Activated CD4-positive, alpha-beta memory T cell treated with anti-CD3 and anti-CD28 coated beads for 36 hours (primary cell): ENCODE data around the gene TBL1XR1. TPM values are rescaled to one million over a fixed set of nuclear protein-coding genes. Genes with fewer than 3 reads are reported as not detected.

Experiments
- CTCF ChIA-PET: fragments of 350-600 bp; sonication (Branson Sonifier 250); formaldehyde crosslinking; loops from one replicate; lab custom pipeline; 2021; ENCODE audit warnings: antibody characterized with exemption, inconsistent platforms; lab: Charles Lee
- POLR2A ChIA-PET: fragments of 350-600 bp; sonication (Branson Sonifier 250); formaldehyde crosslinking; loops from one replicate; lab custom pipeline; 2021; ENCODE audit warnings: antibody characterized with exemption; lab: Charles Lee
- DNase-seq: peaks from one replicate; pipeline ENCODE4 v3.0.0-alpha.2; 2020
- H3K27ac Mint-ChIP-seq: one replicate; pipeline ENCODE4 v1.8.0; 2021; ENCODE audit warnings: mixed read lengths
- H3K27me3 Mint-ChIP-seq: one replicate; pipeline ENCODE4 v1.8.0; 2021; ENCODE audit warnings: mixed read lengths
- H3K36me3 Mint-ChIP-seq: one replicate; pipeline ENCODE4 v1.8.0; 2021; ENCODE audit warnings: mixed read lengths
- H3K4me1 Mint-ChIP-seq: one replicate; pipeline ENCODE4 v1.8.0; 2021; ENCODE audit warnings: low read depth, mixed read lengths
- H3K4me3 Mint-ChIP-seq: one replicate; pipeline ENCODE4 v1.8.0; 2021; ENCODE audit warnings: mild to moderate bottlenecking, mixed read lengths
- H3K9me3 Mint-ChIP-seq: one replicate; pipeline ENCODE4 v1.8.0; 2021; ENCODE audit warnings: mixed read lengths
- intact Hi-C: fragments of 100-400 bp; cut with micrococcal nuclease; formaldehyde crosslinking; loops from one replicate; pipeline ENCODE4 v1.15.1; 2023
- total RNA-seq, 2 experiments: library from RNA; stranded (reverse); gene quantifications; one replicate each; pipeline ENCODE4 v1.2.3, GENCODE V29; 2021

TBL1XR1 gene
- total RNA-seq, 2 experiments from 2014 or later, result 158 to 167 TPM

GRCh38 chr3:177137774-177138705, 59.2 kb downstream of the TBL1XR1 start:
- peak overlapping the region; percentile 2 for H3K4me3 Mint-ChIP-seq

GRCh38 chr3:177136741-177137140, 60.5 kb downstream of the TBL1XR1 start:
- Mint-ChIP-seq H3K27me3 (no peaks in the 10 kb centered on the region), H3K9me3 (no peaks in the 10 kb centered on the region), H3K4me3 (no peak overlapping the region), H3K4me1 (peaks cover 70% of the 10 kb centered on the region), H3K36me3 (peaks cover 5% of the 10 kb centered on the region), H3K27ac (no peak overlapping the region)
- no peak for DNase-seq
- ChIA-PET CTCF (no interaction called here), POLR2A (no interaction called here)
- intact Hi-C loops, result no loop called here

More at GRCh38 chr3:177137774-177138705, 59.2 kb downstream of the TBL1XR1 start:
- DNase-seq, result peak; percentile 25
- no peaks in the 10 kb centered on the region for H3K27me3 Mint-ChIP-seq
- intact Hi-C loops, result loop anchor here (2.0 kb wide), 1 partner anchor 221 kb away; no protein-coding TSS in a partner anchor
- peaks cover 5% of the 10 kb centered on the region for H3K36me3 Mint-ChIP-seq
- peak overlapping the region; percentile 70 for H3K27ac Mint-ChIP-seq
- POLR2A ChIA-PET, result no interaction called here
- CTCF ChIA-PET, result no interaction called here
- no peaks in the 10 kb centered on the region for H3K9me3 Mint-ChIP-seq
- peaks cover 70% of the 10 kb centered on the region for H3K4me1 Mint-ChIP-seq

- CTCF ChIA-PET, result no interaction called here
- Mint-ChIP-seq H3K4me1 (peaks cover 72% of the 10 kb centered on the region), H3K27ac (no peak overlapping the region), H3K4me3 (no peak overlapping the region), H3K9me3 (no peaks in the 10 kb centered on the region), H3K27me3 (no peaks in the 10 kb centered on the region), H3K36me3 (peaks cover 8% of the 10 kb centered on the region)
- DNase-seq, result no peak
- POLR2A ChIA-PET, result no interaction called here
- intact Hi-C loops, result no loop called here
Observed at GRCh38 chr3:177135841-177136492, 61.3 kb downstream of the TBL1XR1 start.

- Mint-ChIP-seq H3K27me3 (no peaks in the 10 kb centered on the region), H3K4me1 (peaks cover 63% of the 10 kb centered on the region), H3K36me3 (peaks cover 12% of the 10 kb centered on the region), H3K27ac (no peak overlapping the region), H3K4me3 (no peak overlapping the region), H3K9me3 (no peaks in the 10 kb centered on the region)
- CTCF ChIA-PET, result no interaction called here
- intact Hi-C loops, result no loop called here
- POLR2A ChIA-PET, result no interaction called here
- DNase-seq, result no peak
Observed at GRCh38 chr3:177134816-177135210, 62.5 kb downstream of the TBL1XR1 start.

- DNase-seq, result no peak
- Mint-ChIP-seq H3K27ac (no peak overlapping the region), H3K4me1 (peaks cover 56% of the 10 kb centered on the region), H3K36me3 (peaks cover 12% of the 10 kb centered on the region), H3K9me3 (no peaks in the 10 kb centered on the region), H3K27me3 (no peaks in the 10 kb centered on the region), H3K4me3 (no peak overlapping the region)
- CTCF ChIA-PET, result no interaction called here
- intact Hi-C loops, result no loop called here
- POLR2A ChIA-PET, result no interaction called here
Observed at GRCh38 chr3:177133860-177134815, 63.1 kb downstream of the TBL1XR1 start.

GRCh38 chr3:177131927-177132636, 65.2 kb downstream of the TBL1XR1 start:
- ChIA-PET CTCF (no interaction called here), POLR2A (no interaction called here)
- intact Hi-C loops, result no loop called here
- no peak overlapping the region for H3K27ac Mint-ChIP-seq
- peaks cover 53% of the 10 kb centered on the region for H3K4me1 Mint-ChIP-seq
- H3K27me3 Mint-ChIP-seq, result no peaks in the 10 kb centered on the region
- no peak overlapping the region for H3K4me3 Mint-ChIP-seq
- H3K9me3 Mint-ChIP-seq, result no peaks in the 10 kb centered on the region
- peaks cover 17% of the 10 kb centered on the region for H3K36me3 Mint-ChIP-seq
- no peak for DNase-seq

GRCh38 chr3:177127008-177127407, 70.3 kb downstream of the TBL1XR1 start:
- ChIA-PET POLR2A (no interaction called here), CTCF (no interaction called here)
- DNase-seq, result no peak
- Mint-ChIP-seq H3K4me1 (peaks cover 71% of the 10 kb centered on the region), H3K9me3 (no peaks in the 10 kb centered on the region), H3K4me3 (no peak overlapping the region), H3K27ac (no peak overlapping the region), H3K36me3 (peaks cover 15% of the 10 kb centered on the region), H3K27me3 (no peaks in the 10 kb centered on the region)
- intact Hi-C loops, result loop anchor here (5.0 kb wide), 1 partner anchor 70 kb away; no protein-coding TSS in a partner anchor

- ChIA-PET POLR2A (no interaction called here), CTCF (no interaction called here)
- Mint-ChIP-seq H3K27me3 (no peaks in the 10 kb centered on the region), H3K4me3 (no peak overlapping the region), H3K36me3 (peaks cover 15% of the 10 kb centered on the region), H3K27ac (no peak overlapping the region), H3K4me1 (peaks cover 70% of the 10 kb centered on the region), H3K9me3 (no peaks in the 10 kb centered on the region)
- intact Hi-C loops, result loop anchor here (5.0 kb wide), 1 partner anchor 69 kb away; no protein-coding TSS in a partner anchor
- no peak for DNase-seq
Observed at GRCh38 chr3:177126015-177126773, 71.1 kb downstream of the TBL1XR1 start.

GRCh38 chr3:177124882-177125281, 72.4 kb downstream of the TBL1XR1 start:
- no peak overlapping the region for H3K4me3 Mint-ChIP-seq
- CTCF ChIA-PET, result interaction anchor here (0.7 to 1.3 kb wide), 2 partner anchors 15 to 74 kb away, joined by 3 to 5 read pairs; no protein-coding TSS in a partner anchor

GRCh38 chr3:177123822-177124221, 73.5 kb downstream of the TBL1XR1 start:
- intact Hi-C loops, result loop anchor here (2.0 kb wide), 1 partner anchor 17 kb away; no protein-coding TSS in a partner anchor
- DNase-seq, result no peak
- POLR2A ChIA-PET, result interaction anchor here (1.0 to 1.5 kb wide), 2 partner anchors 17 to 236 kb away, joined by 3 read pairs; no protein-coding TSS in a partner anchor
- CTCF ChIA-PET, result interaction anchor here (1.3 kb wide), 1 partner anchor 73 kb away, joined by 3 read pairs; no protein-coding TSS in a partner anchor
- Mint-ChIP-seq H3K36me3 (peaks cover 8% of the 10 kb centered on the region), H3K27ac (peak overlapping the region; percentile 1), H3K27me3 (no peaks in the 10 kb centered on the region), H3K9me3 (no peaks in the 10 kb centered on the region), H3K4me3 (no peak overlapping the region), H3K4me1 (peaks cover 78% of the 10 kb centered on the region)

More at GRCh38 chr3:177124882-177125281, 72.4 kb downstream of the TBL1XR1 start:
- POLR2A ChIA-PET, result interaction anchor here (1.0 to 1.4 kb wide), 2 partner anchors 16 to 21 kb away, joined by 3 to 4 read pairs; no protein-coding TSS in a partner anchor
- DNase-seq, result no peak
- Mint-ChIP-seq H3K36me3 (peaks cover 8% of the 10 kb centered on the region), H3K9me3 (no peaks in the 10 kb centered on the region), H3K27me3 (no peaks in the 10 kb centered on the region), H3K27ac (no peak overlapping the region), H3K4me1 (peaks cover 75% of the 10 kb centered on the region)
- intact Hi-C loops, result loop anchor here (2.0 to 5.0 kb wide), 2 partner anchors 16 to 68 kb away; no protein-coding TSS in a partner anchor
